ENCODE results near the gene VRK1. TPM values are rescaled to one million over a fixed set of nuclear protein-coding genes. Genes with fewer than 3 reads are reported as not detected.

Gene VRK1
- total RNA-seq, 1 donor from 2014 or later = 30.2 TPM

- Mint-ChIP-seq H3K9me3 (peaks cover 18% of the 10 kb centered on the region), H3K27ac (no peak overlapping the region), H3K4me3 (no peak overlapping the region), H3K36me3 (ENCODE audit: low read depth) (peaks cover 35% of the 10 kb centered on the region), H3K4me1 (peaks cover 24% of the 10 kb centered on the region), H3K27me3 (no peaks in the 10 kb centered on the region)
- DNase-seq = no peak
- TF ChIP-seq CTCF (IDR thresholded peaks at IDR 0.05) = no peak
- intact Hi-C loops (cut with micrococcal nuclease) = no loop called here
- ATAC-seq (ENCODE audit: low read depth) = no peak
- CTCF ChIA-PET = no interaction called here
- POLR2A ChIA-PET = no interaction called here
Observed at GRCh38 chr14:96829791-96830190, 32.6 kb downstream of the VRK1 start.

GRCh38 chr14:96830946-96831345, 33.8 kb downstream of the VRK1 start:
- no peak overlapping the region for H3K4me3 Mint-ChIP-seq
- no peak for ATAC-seq (ENCODE audit: low read depth)
- ChIA-PET CTCF (no interaction called here), POLR2A (no interaction called here)
- no peak overlapping the region for H3K27ac Mint-ChIP-seq
- DNase-seq = no peak
- H3K36me3 Mint-ChIP-seq (ENCODE audit: low read depth) = peaks cover 45% of the 10 kb centered on the region
- intact Hi-C loops (cut with micrococcal nuclease) = no loop called here
- no peak for TF ChIP-seq CTCF (IDR thresholded peaks at IDR 0.05)
- H3K9me3 Mint-ChIP-seq = peaks cover 18% of the 10 kb centered on the region
- H3K27me3 Mint-ChIP-seq = no peaks in the 10 kb centered on the region
- peaks cover 15% of the 10 kb centered on the region for H3K4me1 Mint-ChIP-seq

- H3K4me3 Mint-ChIP-seq = no peak overlapping the region
- H3K27ac Mint-ChIP-seq = no peak overlapping the region
- DNase-seq = no peak
- TF ChIP-seq CTCF (IDR thresholded peaks at IDR 0.05) = no peak
- H3K4me1 Mint-ChIP-seq = peaks cover 7% of the 10 kb centered on the region
- peaks cover 52% of the 10 kb centered on the region for H3K36me3 Mint-ChIP-seq (ENCODE audit: low read depth)
- no peaks in the 10 kb centered on the region for H3K27me3 Mint-ChIP-seq
- ATAC-seq (ENCODE audit: low read depth) = no peak
- ChIA-PET CTCF (no interaction called here), POLR2A (no interaction called here)
- intact Hi-C loops (cut with micrococcal nuclease) = no loop called here
- H3K9me3 Mint-ChIP-seq = peaks cover 18% of the 10 kb centered on the region
Observed at GRCh38 chr14:96832351-96832750, 35.2 kb downstream of the VRK1 start.

- H3K9me3 Mint-ChIP-seq = no peaks in the 10 kb centered on the region
- no peak for TF ChIP-seq CTCF (IDR thresholded peaks at IDR 0.05)
- no peak overlapping the region for H3K27ac Mint-ChIP-seq
- H3K27me3 Mint-ChIP-seq = no peaks in the 10 kb centered on the region
- ChIA-PET POLR2A (no interaction called here), CTCF (no interaction called here)
- intact Hi-C loops (cut with micrococcal nuclease) = no loop called here
- peaks cover 74% of the 10 kb centered on the region for H3K36me3 Mint-ChIP-seq (ENCODE audit: low read depth)
- DNase-seq (no peak), ATAC-seq (ENCODE audit: low read depth) (no peak)
- no peak overlapping the region for H3K4me3 Mint-ChIP-seq
- H3K4me1 Mint-ChIP-seq = no peaks in the 10 kb centered on the region
Observed at GRCh38 chr14:96838449-96838848, 41.3 kb downstream of the VRK1 start.

- DNase-seq (no peak), ATAC-seq (ENCODE audit: low read depth) (no peak)
- POLR2A ChIA-PET = no interaction called here
- Mint-ChIP-seq H3K9me3 (no peaks in the 10 kb centered on the region), H3K27me3 (no peaks in the 10 kb centered on the region), H3K27ac (no peak overlapping the region), H3K4me3 (no peak overlapping the region), H3K4me1 (peaks cover under 1% of the 10 kb centered on the region), H3K36me3 (ENCODE audit: low read depth) (peaks cover 67% of the 10 kb centered on the region)
- CTCF ChIA-PET = no interaction called here
- no peak for TF ChIP-seq CTCF (IDR thresholded peaks at IDR 0.05)
- intact Hi-C loops (cut with micrococcal nuclease) = no loop called here
Observed at GRCh38 chr14:96839251-96839650, 42.1 kb downstream of the VRK1 start.
